ENCODE measurements around the gene KRTAP10-2.

GRCh38 chr21:44513389-44514217 lies 37.7 kb downstream of the KRTAP10-2 start:
- no peak for TF ChIP-seq POLR2A (IDR thresholded peaks at IDR 0.05; ENCODE audit: low read length)
- TF ChIP-seq GATA1 (IDR thresholded peaks at IDR 0.05; ENCODE audit: low read depth, low read length): no peak

Measured in erythroblast (primary cell).